ENCODE data around the gene OLIG3.

OLIG3 gene

GRCh38 chr6:137465378-137466009, 28.7 kb downstream of the OLIG3 start:
- no peak for DNase-seq

- no peak for DNase-seq
Measured at GRCh38 chr6:137452333-137452894, 41.8 kb downstream of the OLIG3 start.

- DNase-seq = no peak
Measured at GRCh38 chr6:137443901-137444300, 50.3 kb downstream of the OLIG3 start.
